HepG2 (cell line): Measurements from ENCODE around the gene URM1. TPM values are rescaled to one million over a fixed set of nuclear protein-coding genes. Genes with fewer than 3 reads are reported as not detected.

Experiments
- ASH2L ChIP-seq: fragments of 300-600, 200-600 bp; sonication (generic); IDR thresholded peaks from 2 replicates; pipeline ENCODE4 v1.7.0; 2017; ENCODE audit warnings: low read depth, mild to moderate bottlenecking, moderate library complexity, mixed read lengths, low read length; ENCODE audit not compliant: insufficient read length
- ELF3 ChIP-seq: IDR thresholded peaks from 2 replicates; pipeline ENCODE4 v1.6.1; 2016; ENCODE audit warnings: missing genetic modification reagents, missing compliant biosample characterization
- KDM2A ChIP-seq: sonication (generic); formaldehyde crosslinking; IDR thresholded peaks from 2 replicates; pipeline ENCODE4 v1.4.0; 2020; ENCODE audit warnings: low read depth, missing genetic modification reagents, borderline replicate concordance
- MAZ ChIP-seq, 2 experiments: sonication (generic) in 1 of 2; formaldehyde crosslinking in 1 of 2; IDR thresholded peaks; 2 replicates each; pipeline versions ENCODE4 v1.5.0 to v1.6.1; 2012 to 2020; ENCODE audit warnings: low read depth in 2 of 2, mild to moderate bottlenecking in 2 of 2, borderline replicate concordance in 1 of 2, improper control_type of control experiment in 1 of 2, low read length in 1 of 2, missing genetic modification reagents in 1 of 2, moderate library complexity in 1 of 2
- MEIS1 ChIP-seq: sonication (generic); formaldehyde crosslinking; IDR thresholded peaks from 2 replicates; pipeline ENCODE4 v1.9.0; 2021; ENCODE audit warnings: mild to moderate bottlenecking, missing genetic modification reagents, moderate library complexity, borderline replicate concordance
- MIER3 ChIP-seq: IDR thresholded peaks from 2 replicates; pipeline ENCODE4 v1.6.1; 2016; ENCODE audit warnings: missing compliant biosample characterization, borderline replicate concordance
- TCF12 ChIP-seq, 2 experiments: fragments of 450-650 bp in 1 of 2; sonication (generic) in 1 of 2; formaldehyde crosslinking in 1 of 2; IDR thresholded peaks; 2 replicates each; pipeline versions ENCODE4 v1.6.1 to v1.8.0; 2017 to 2022; ENCODE audit warnings: antibody characterized with exemption in 1 of 2, mild to moderate bottlenecking in 1 of 2, missing genetic modification reagents in 1 of 2, moderate library complexity in 1 of 2
- ZIK1 ChIP-seq: sonication (generic); formaldehyde crosslinking; IDR thresholded peaks from 2 replicates; pipeline ENCODE4 v1.5.0; 2020; ENCODE audit warnings: mild to moderate bottlenecking, low read depth, missing genetic modification reagents, borderline replicate concordance
- ZNF136 ChIP-seq: sonication (generic); formaldehyde crosslinking; IDR thresholded peaks from 2 replicates; pipeline ENCODE4 v1.8.1; 2022; ENCODE audit warnings: low read depth, mild to moderate bottlenecking, moderate library complexity, missing genetic modification reagents
- ZNF562 ChIP-seq: sonication (generic); formaldehyde crosslinking; IDR thresholded peaks from 2 replicates; pipeline ENCODE4 v1.8.0; 2022; ENCODE audit warnings: missing genetic modification reagents, borderline replicate concordance
- ZNF747 ChIP-seq: sonication (generic); formaldehyde crosslinking; IDR thresholded peaks from 2 replicates; pipeline ENCODE4 v1.8.1; 2023; ENCODE audit warnings: missing genetic modification reagents, mild to moderate bottlenecking, borderline replicate concordance
- polyA plus RNA-seq, 8 experiments: library from polyadenylated mRNA; depleted of rRNA in 3 of 8; stranded (reverse) in 7 of 8; unstranded in 1 of 8; fragments of >200 nt; fragmentation: Illumina TruSeq in 4 of 8; extraction: Trizol in 4 of 8; gene quantifications; 2 replicates each; pipeline versions ENCODE4 v1.2.1 to v1.2.3, GENCODE V29; 2011 to 2016; ENCODE audit warnings: low read depth in 4 of 8, missing spikeins in 1 of 8, mixed read lengths in 1 of 8; ENCODE audit not compliant: insufficient read depth in 1 of 8
- total RNA-seq, 5 experiments: library from RNA; depleted of rRNA; stranded (reverse); fragments of >200 nt; fragmentation: Illumina TruSeq; extraction: Trizol; gene quantifications; 2 replicates each; pipeline ENCODE4 v1.2.3, GENCODE V29; 2016; ENCODE audit warnings: low read depth in 1 of 5
- TF ChIP-seq, protein P1 (sequence below): IDR thresholded peaks from 2 replicates; pipeline ENCODE4 v1.6.1; 2016; ENCODE audit warnings: low read depth
- TF ChIP-seq, protein P2 (sequence below): sonication (generic); formaldehyde crosslinking; IDR thresholded peaks from 2 replicates; pipeline ENCODE4 v1.5.1; 2020; ENCODE audit warnings: mild to moderate bottlenecking, missing genetic modification reagents
- TF ChIP-seq, protein P3 (sequence below): sonication (generic); formaldehyde crosslinking; IDR thresholded peaks from 2 replicates; pipeline ENCODE4 v1.4.0; 2020; ENCODE audit warnings: missing genetic modification reagents
- TF ChIP-seq, protein P4 (sequence below): sonication (generic); formaldehyde crosslinking; IDR thresholded peaks from 2 replicates; pipeline ENCODE4 v1.4.0; 2020; ENCODE audit warnings: mild to moderate bottlenecking, missing genetic modification reagents, borderline replicate concordance

The URM1 gene
- total and polyA plus RNA-seq, 2 of the 13 experiments (the other 11 are each of a cell fraction or from before 2014, with no cell fraction given) = 37.1 to 41.3 TPM

DNA sequence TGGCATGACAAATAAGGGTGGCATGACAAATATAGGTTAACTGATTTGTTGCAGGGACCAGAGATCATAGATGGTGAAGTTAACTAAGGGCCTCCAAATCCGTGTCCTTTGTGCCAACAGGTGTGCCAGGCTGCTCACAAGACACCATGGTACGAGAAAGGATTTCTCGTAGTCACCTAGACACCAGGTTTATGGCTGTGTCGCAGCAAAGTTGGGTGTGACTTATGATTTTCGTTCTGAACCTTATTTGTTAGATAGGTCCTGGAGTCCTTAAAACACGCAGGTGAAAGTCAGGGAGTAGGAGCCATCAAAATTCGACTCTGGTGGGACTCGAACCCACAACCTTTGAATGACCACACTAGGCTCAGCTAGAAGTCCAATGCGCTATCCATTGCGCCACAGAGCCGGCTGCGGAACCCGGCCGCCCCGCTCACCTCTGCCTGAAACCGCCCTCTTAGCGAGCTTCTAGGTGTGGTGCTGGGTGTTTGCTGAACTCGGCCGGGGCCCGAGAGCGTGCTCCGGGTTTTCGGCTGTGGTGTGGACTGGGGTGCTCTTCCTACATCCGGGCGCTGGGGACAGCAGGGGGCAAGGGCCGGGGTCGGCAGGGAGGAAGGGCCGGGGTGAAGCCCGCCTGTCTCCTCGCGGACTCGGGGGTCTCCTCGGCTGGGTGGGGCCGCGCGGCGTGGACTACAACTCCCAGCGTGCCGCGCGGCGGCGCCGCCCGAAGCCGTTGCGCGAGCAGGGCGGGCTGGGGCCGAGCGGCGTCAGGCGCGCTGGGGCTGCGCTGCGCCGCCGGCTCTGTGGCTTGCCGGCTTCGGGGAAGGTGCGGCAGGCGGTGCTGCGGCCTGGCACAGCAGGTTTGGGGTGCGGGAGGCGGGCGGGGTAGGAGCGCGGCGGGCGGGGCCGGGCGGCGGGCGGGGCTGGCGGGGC, 31.1 kb upstream of the URM1 start, which contains the start of gene SLC27A4 (continued):
- TF ChIP-seq, protein P1, sequence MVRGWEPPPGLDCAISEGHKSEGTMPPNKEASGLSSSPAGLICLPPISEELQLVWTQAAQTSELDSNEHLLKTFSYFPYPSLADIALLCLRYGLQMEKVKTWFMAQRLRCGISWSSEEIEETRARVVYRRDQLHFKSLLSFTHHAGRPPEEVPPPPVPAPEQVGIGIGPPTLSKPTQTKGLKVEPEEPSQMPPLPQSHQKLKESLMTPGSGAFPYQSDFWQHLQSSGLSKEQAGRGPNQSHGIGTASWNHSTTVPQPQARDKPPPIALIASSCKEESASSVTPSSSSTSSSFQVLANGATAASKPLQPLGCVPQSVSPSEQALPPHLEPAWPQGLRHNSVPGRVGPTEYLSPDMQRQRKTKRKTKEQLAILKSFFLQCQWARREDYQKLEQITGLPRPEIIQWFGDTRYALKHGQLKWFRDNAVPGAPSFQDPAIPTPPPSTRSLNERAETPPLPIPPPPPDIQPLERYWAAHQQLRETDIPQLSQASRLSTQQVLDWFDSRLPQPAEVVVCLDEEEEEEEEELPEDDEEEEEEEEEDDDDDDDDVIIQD (CRISPR knock-in tag) = peak; percentile 18; the same call in 1 of the 2 replicates
- 0 out of 2 replicates have a peak, but pooled peaks have one; percentile 11 for TF ChIP-seq MAZ (IDR thresholded peaks at IDR 0.05; ENCODE audit: borderline replicate concordance, low read depth, low read length)
- TF ChIP-seq MAZ (CRISPR knock-in tag; IDR thresholded peaks at IDR 0.05; ENCODE audit: low read depth) = peak; percentile 76
- no peak for TF ChIP-seq ZNF562
- peak; percentile 48; the same call in 1 of the 2 replicates for TF ChIP-seq MIER3
- TF ChIP-seq ASH2L = peak; percentile 72
- TF ChIP-seq, protein P2, sequence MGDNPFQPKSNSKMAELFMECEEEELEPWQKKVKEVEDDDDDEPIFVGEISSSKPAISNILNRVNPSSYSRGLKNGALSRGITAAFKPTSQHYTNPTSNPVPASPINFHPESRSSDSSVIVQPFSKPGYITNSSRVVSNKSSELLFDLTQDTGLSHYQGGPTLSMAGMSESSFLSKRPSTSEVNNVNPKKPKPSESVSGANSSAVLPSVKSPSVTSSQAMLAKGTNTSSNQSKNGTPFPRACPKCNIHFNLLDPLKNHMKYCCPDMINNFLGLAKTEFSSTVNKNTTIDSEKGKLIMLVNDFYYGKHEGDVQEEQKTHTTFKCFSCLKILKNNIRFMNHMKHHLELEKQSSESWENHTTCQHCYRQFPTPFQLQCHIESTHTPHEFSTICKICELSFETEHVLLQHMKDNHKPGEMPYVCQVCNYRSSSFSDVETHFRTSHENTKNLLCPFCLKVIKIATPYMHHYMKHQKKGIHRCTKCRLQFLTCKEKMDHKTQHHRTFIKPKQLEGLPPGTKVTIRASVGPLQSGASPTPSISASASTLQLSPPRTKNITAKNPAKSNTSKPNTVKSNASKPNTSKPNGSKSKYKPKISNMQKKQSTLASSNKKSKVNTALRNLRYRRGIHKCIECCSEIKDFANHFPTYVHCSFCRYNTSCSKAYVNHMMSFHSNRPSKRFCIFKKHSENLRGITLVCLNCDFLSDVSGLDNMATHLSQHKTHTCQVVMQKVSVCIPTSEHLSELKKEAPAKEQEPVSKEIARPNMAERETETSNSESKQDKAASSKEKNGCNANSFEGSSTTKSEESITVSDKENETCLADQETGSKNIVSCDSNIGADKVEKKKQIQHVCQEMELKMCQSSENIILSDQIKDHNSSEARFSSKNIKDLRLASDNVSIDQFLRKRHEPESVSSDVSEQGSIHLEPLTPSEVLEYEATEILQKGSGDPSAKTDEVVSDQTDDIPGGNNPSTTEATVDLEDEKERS (CRISPR knock-in tag) = peak; percentile 50; the same call in 1 of the 2 replicates
- TF ChIP-seq KDM2A (CRISPR knock-in tag) = peak; percentile 48; the same call in 1 of the 2 replicates
- TF ChIP-seq ZIK1 (CRISPR knock-in tag) = no peak
- TF ChIP-seq, protein P3, sequence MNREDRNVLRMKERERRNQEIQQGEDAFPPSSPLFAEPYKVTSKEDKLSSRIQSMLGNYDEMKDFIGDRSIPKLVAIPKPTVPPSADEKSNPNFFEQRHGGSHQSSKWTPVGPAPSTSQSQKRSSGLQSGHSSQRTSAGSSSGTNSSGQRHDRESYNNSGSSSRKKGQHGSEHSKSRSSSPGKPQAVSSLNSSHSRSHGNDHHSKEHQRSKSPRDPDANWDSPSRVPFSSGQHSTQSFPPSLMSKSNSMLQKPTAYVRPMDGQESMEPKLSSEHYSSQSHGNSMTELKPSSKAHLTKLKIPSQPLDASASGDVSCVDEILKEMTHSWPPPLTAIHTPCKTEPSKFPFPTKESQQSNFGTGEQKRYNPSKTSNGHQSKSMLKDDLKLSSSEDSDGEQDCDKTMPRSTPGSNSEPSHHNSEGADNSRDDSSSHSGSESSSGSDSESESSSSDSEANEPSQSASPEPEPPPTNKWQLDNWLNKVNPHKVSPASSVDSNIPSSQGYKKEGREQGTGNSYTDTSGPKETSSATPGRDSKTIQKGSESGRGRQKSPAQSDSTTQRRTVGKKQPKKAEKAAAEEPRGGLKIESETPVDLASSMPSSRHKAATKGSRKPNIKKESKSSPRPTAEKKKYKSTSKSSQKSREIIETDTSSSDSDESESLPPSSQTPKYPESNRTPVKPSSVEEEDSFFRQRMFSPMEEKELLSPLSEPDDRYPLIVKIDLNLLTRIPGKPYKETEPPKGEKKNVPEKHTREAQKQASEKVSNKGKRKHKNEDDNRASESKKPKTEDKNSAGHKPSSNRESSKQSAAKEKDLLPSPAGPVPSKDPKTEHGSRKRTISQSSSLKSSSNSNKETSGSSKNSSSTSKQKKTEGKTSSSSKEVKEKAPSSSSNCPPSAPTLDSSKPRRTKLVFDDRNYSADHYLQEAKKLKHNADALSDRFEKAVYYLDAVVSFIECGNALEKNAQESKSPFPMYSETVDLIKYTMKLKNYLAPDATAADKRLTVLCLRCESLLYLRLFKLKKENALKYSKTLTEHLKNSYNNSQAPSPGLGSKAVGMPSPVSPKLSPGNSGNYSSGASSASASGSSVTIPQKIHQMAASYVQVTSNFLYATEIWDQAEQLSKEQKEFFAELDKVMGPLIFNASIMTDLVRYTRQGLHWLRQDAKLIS (CRISPR knock-in tag) = no peak
- peak; percentile 59; the same call in 1 of the 2 replicates for TF ChIP-seq ZNF747 (CRISPR knock-in tag)
- peak; percentile 28; the same call in 1 of the 2 replicates for TF ChIP-seq ELF3 (CRISPR knock-in tag)
- TF ChIP-seq, protein P4, sequence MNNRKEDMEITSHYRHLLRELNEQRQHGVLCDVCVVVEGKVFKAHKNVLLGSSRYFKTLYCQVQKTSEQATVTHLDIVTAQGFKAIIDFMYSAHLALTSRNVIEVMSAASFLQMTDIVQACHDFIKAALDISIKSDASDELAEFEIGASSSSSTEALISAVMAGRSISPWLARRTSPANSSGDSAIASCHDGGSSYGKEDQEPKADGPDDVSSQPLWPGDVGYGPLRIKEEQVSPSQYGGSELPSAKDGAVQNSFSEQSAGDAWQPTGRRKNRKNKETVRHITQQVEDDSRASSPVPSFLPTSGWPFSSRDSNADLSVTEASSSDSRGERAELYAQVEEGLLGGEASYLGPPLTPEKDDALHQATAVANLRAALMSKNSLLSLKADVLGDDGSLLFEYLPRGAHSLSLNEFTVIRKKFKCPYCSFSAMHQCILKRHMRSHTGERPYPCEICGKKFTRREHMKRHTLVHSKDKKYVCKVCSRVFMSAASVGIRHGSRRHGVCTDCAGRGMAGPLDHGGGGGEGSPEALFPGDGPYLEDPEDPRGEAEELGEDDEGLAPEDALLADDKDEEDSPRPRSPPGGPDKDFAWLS (CRISPR knock-in tag) = no peak
- no peak for TF ChIP-seq TCF12 (IDR thresholded peaks at IDR 0.05)
- 0 out of 2 replicates have a peak, but pooled peaks have one; percentile 48 for TF ChIP-seq TCF12 (CRISPR knock-in tag; IDR thresholded peaks at IDR 0.05)
- no peak for TF ChIP-seq ZNF136 (CRISPR knock-in tag)
- peak; percentile 60; the same call in 1 of the 2 replicates for TF ChIP-seq MEIS1
